ENCODE results near the gene NFATC1.

DNA sequence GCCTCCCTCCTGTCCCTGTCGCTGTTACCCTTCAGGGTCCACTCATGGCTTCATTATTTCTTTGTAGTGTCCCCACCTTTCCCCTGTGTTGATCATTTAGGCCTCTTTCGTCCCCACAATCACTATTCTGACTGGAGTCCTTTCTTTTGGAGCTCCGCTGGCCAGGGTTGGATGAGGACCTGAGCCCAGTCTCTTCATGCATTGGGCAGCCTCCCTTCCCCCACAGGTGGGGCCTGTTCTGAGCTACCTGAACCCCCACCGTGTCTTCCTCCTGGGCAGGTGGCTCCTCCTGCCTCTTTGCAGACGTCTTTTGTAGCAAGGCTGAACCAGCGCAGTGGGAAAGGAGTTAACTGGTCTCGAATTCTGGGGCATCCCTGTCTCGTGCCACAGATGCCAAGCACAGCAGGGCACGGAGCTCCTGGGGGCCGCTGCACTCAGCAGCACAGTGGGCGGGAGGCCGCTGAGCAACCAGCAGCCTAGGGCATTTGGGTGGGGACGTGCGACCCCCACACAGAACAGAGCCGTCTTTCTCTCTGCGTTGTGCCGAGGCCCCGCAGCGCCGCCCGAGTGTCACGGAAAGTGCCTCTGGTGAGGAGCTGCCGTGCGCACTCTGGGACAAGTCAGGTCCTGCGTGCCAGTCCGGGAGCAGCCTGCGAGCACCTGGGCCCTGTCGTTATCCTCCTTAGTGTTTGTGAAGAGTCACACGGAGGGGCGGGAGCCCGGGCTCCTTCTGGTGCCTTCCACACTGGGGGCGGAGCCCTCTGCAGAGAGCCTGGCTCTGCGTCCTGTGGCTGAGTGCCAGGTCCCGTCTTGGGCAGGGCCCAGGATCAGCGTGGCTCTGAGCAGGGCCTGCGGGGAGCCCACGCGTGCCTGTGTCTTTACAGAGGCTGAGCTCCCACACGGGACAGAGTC, 130.1 kb downstream of the NFATC1 start:
- TF ChIP-seq POLR2A (IDR thresholded peaks at IDR 0.05) = no peak
- TF ChIP-seq EP300 (IDR thresholded peaks at IDR 0.05) = no peak
- TF ChIP-seq, protein P1, sequence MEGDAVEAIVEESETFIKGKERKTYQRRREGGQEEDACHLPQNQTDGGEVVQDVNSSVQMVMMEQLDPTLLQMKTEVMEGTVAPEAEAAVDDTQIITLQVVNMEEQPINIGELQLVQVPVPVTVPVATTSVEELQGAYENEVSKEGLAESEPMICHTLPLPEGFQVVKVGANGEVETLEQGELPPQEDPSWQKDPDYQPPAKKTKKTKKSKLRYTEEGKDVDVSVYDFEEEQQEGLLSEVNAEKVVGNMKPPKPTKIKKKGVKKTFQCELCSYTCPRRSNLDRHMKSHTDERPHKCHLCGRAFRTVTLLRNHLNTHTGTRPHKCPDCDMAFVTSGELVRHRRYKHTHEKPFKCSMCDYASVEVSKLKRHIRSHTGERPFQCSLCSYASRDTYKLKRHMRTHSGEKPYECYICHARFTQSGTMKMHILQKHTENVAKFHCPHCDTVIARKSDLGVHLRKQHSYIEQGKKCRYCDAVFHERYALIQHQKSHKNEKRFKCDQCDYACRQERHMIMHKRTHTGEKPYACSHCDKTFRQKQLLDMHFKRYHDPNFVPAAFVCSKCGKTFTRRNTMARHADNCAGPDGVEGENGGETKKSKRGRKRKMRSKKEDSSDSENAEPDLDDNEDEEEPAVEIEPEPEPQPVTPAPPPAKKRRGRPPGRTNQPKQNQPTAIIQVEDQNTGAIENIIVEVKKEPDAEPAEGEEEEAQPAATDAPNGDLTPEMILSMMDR (IDR thresholded peaks at IDR 0.05) = no peak
- TF ChIP-seq POLR2AphosphoS5 (IDR thresholded peaks at IDR 0.05) = no peak
